Stimulated activated CD8-positive, alpha-beta memory T cell treated with anti-CD3 and anti-CD28 coated beads, Interleukin-12 subunit alpha, Interleukin-12 subunit beta, amount 100 ng/mL, for 24 hours (primary cell): Measurements from ENCODE around the gene JMJD8.
A peak's percentile ranks its signal among the peaks of the same experiment; 100 is the strongest.

Experiments
- DNase-seq: peaks from one replicate; pipeline ENCODE4 v3.0.0-alpha.2; 2020; ENCODE audit errors: extremely low read depth

The JMJD8 gene

DNA sequence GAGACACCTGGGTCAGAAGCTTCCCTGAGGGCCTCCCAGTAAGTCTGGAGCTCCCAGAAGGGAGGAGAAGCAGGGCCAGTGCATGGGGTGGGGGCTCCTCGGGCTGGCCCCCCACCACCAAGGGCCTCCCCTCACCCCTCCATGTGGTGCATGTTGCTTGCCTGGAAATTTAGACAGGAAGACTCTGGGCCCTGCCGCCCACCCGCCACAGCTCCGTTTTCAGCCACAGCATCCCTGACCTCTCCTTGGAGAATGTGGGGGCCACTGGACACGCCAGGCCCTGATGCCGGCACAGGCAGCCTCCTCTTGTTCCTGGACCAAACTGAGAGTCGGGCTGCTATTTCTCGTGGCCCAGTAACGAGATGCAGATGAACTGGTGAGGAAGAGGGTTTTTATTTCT, 45.3 kb downstream of the JMJD8 start:
- no peak for DNase-seq

DNA sequence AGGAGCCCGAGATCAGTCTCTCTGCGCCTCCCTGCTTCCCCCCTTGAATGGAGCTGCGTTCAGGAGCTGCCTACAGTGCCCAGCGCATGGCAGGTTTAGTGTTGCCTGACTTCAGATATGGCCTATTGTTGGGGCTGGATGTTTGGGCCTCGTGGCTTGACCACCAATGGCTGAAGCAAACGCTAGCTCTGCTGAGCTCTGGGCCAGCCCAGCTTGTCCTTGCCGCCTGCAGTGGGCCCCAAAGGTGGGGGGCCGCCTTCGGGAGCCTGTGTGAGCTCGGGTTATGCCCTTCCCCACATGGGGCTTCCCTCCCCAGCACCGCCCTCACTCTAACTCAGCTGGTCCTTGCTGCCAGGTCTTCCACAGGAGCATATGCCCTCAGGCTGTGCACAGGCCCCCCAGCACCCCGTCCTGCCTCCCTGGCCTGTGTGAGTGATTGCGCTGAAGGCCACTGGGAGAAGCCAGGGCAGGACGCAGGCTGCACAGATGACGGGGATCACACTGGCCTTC, 46.0 kb downstream of the JMJD8 start:
- DNase-seq = no peak

DNA sequence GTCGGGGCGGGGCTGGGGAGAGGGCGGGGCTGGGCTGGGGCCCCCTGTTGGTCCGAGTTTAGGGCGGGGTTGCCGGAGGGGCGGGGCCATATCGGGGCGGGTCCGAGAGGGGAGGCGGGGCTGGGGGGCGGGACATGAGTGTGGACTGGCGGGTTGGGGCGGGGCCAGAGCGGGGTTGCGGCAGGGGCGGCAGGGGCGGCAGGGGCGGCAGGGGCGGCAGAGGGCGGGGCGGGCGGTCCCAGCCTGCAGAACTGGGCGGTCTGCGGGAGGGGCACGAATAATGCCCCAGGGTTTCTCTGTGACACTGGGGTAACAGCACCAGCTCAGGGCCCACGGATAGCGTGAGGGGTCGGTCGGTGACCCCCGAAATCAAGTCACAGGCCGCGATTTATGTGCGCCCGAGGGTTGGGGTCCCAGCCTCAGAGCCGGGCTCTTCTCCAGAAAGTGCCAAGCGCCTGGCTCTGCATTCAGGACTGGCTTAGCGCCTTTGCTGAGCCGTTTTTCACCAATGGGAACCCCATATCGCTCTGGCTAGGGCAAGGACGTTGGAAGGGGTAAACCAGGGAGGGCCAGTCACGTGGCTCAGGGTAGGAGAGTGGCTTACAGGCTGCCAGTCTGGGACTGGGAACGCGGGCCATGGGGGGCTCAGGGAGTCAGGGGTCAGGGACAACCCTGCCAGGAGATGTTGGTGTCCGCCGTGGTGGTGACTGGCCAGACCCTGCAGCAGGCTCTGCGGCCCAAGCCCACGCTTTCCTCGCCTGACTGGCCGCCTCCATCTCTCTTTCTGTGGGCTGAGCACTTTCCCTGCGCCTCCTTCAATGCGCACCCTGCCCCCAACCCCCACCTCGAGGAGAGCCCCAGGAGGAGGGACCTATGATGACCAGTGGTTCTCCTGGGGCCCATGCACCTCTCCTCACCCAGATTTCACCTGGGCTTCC, 46.8 kb downstream of the JMJD8 start:
- peak; percentile 74 for DNase-seq

DNA sequence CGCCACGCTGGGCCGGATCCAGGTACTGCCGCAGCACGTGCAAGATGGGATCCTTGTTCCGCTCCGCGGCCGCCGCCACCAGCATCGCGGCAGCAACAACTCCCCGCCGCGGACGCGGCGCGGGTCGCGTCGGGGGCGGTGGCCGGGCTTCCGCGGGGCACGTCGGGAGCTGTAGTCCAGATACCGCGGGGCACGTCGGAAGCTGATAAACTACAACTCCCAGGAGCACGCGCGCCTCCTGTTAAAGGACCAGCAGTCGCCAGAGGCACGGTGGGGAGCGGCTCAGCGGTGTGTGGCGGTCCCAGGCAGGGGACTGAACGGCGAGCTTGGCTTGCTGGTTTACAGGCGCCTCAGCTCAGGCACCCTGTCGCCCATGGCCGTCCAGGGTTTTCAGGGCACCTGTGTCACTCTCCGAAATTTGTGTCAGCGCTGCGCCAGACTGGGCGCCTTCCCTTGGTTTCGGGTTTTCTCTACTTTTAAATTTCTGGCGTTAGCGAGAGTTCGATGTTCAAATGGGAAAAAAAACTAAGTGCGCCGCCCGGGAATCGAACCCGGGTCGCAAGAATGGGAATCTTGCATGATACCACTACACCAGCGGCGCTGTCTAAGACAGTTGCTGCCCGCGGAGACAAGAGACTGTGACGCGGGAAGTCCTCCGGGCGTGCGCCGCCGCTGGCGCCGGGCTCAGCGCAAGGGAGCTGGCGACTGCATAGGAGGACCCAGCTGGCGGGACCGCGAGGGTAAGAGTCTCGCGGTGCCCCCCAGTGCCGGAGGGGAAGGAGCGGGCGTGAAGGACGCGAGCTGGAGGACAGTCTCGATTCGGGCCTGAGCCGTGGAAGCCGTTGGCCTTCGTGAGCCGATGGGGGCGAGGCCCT, 47.7 kb downstream of the JMJD8 start, which contains the start of gene METTL26:
TSS of gene METTL26 (minus strand) at position 100 of the 875 bp plus-strand sequence. CDS start at position 85, 15 bp downstream.
- peak; percentile 80 for DNase-seq

GRCh38 chr16:635573-636205, 48.4 kb downstream of the JMJD8 start:
- no peak for DNase-seq

GRCh38 chr16:634996-635395, 49.1 kb downstream of the JMJD8 start:
- no peak for DNase-seq

DNA sequence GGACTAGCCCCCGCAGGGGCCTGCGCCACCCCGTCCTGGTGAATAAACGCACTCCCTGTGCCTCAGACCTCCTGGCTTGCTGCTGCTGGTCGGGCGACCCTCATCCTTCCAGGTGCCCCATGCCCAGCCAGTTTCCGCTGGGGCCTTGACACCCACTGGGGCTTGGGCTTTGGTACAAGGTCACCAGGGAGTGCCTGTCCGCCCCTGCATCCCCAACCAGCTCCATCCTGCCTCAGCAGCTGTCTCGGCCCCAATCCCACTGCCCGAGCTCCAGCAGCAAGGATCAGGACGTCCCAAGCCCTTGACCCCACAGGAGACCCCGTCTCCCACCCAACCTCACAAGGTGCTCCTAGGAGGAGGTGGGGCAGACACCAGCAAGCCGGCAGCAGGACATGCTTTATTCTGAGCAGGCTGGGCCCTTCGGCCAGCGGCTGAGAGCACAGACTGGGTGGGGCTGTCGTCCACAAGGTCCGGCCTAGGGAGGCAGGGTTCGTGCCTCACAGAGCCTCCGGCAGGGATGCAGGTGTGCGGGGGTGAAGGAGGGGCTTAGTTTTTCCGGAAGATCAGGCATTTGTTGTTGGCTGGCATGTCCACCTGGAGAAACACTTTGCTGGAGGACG, 50.0 kb downstream of the JMJD8 start:
- DNase-seq = no peak

GRCh38 chr16:633336-634050, 50.6 kb downstream of the JMJD8 start:
- no peak for DNase-seq

- no peak for DNase-seq
These were observed 51.4 kb downstream of the JMJD8 start for GRCh38 chr16:632486-633335.

DNA sequence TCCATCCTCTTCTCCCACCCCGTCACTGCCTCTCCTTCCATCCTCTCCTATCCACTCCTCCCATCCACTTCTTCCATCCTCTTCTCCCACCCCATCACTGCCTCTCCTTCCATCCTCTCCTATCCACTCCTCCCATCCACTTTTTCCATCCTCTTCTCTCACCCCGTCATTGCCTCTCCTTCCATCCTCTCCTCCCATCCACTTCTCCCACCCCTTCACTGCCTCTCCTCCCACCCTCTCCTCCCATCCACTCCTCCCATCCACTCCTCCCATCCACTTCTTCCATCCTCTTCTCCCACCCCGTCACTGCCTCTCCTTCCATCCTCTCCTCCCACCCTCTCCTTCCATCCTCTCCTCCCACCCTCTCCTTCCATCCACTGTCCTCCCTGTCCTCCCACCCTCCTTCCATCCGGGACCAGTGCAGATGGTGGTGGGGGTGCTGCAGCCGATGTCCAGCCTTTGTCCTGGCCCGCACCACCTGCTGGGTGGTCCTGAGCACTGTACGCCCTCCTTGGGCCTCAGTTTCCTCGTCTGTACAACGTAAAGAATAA, 52.3 kb downstream of the JMJD8 start:
- DNase-seq = no peak
